Limb (tissue), 2 donors: Measurements from ENCODE around the gene DHX58.
A peak's percentile ranks its signal among the peaks of the same experiment; 100 is the strongest.

ENCODE experiments used
- DNase-seq, 2 donors: peaks; one replicate each; pipeline ENCODE4 v3.0.0-alpha.2; 2016; ENCODE audit errors: extremely low spot score in 2 of 2

Gene DHX58

GRCh38 chr17:42087736-42088705, 24.5 kb downstream of the DHX58 start:
- peak in 1 of 2 donors; percentile 57 for DNase-seq

GRCh38 chr17:42087042-42087701, 25.3 kb downstream of the DHX58 start:
- no peak for DNase-seq

GRCh38 chr17:42081516-42082129, 30.9 kb downstream of the DHX58 start:
- no peak for DNase-seq

GRCh38 chr17:42079541-42079940, 33.0 kb downstream of the DHX58 start:
- DNase-seq, result no peak

GRCh38 chr17:42078396-42079043, 34.0 kb downstream of the DHX58 start:
- no peak for DNase-seq

- DNase-seq, result no peak
These were observed 34.8 kb downstream of the DHX58 start for GRCh38 chr17:42077755-42078154.

GRCh38 chr17:42076797-42077559, 35.5 kb downstream of the DHX58 start:
- no peak for DNase-seq

GRCh38 chr17:42075789-42076188, 36.7 kb downstream of the DHX58 start:
- DNase-seq, result no peak

- no peak for DNase-seq
These were observed 40.0 kb downstream of the DHX58 start for GRCh38 chr17:42072323-42073187.

- DNase-seq, result no peak
These were observed 40.7 kb downstream of the DHX58 start for GRCh38 chr17:42071810-42072209.

GRCh38 chr17:42068979-42069378, 43.5 kb downstream of the DHX58 start:
- DNase-seq, result no peak

- peak in 1 of 2 donors; percentile 79 for DNase-seq
These were observed 45.0 kb downstream of the DHX58 start for GRCh38 chr17:42067371-42068091.

- no peak for DNase-seq
These were observed 47.3 kb downstream of the DHX58 start for GRCh38 chr17:42065201-42065600.

- no peak for DNase-seq
These were observed 49.8 kb downstream of the DHX58 start for GRCh38 chr17:42062681-42063080.

GRCh38 chr17:42061646-42062487, 50.6 kb downstream of the DHX58 start:
- no peak for DNase-seq

GRCh38 chr17:42060231-42060630, 52.3 kb downstream of the DHX58 start:
- DNase-seq, result no peak

GRCh38 chr17:42059815-42060214, 52.7 kb downstream of the DHX58 start:
- DNase-seq, result no peak

GRCh38 chr17:42058063-42058462, 54.5 kb downstream of the DHX58 start:
- DNase-seq, result no peak
